HL-60/S4 (cell line): ENCODE data around the gene SOCS4.
"Not testable (repeated sequence)": the region's sequence is repeated elsewhere in the genome, so short reads cannot be mapped to it uniquely, and the experiment has no call there.

ENCODE experiments used
- in situ Hi-C: fragments of 300-500 bp; cut with MboI; formaldehyde crosslinking; loops from 2 replicates; pipeline ENCODE4 v1.14.3; 2022; ENCODE audit warnings: low sequenced_read_pairs

SOCS4 gene

GRCh38 chr14:55026793-55027561 is at the start of gene SOCS4, which contains the start of gene WDHD1:
TSS of gene SOCS4 (plus strand) at chr14:55027236. CDS start at chr14:55043042, 15,806 bp downstream.
TSS of gene WDHD1 (minus strand) at chr14:55027099. CDS start at chr14:55026787, 312 bp downstream.
- in situ Hi-C loops = no loop called here

DNA sequence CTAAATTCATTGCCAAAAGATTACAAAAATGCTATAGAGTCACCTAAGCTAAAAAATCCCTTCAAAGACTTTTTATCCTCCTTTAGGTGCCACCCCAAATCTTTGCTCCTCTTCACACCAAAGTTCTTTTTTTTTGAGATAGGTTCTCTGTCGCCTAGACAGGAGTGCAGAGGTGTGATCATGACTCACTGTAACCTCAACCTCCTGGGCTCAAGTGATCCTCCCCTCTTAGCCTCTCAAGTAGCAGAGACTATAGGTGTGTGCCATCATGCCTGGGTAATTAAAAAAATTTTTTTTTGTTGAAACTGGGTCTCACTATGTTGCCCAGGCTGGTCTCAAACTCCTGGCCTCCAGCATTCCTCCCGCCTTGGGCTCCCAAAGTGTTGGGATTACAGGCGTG is 48.0 kb upstream of the SOCS4 start:
- in situ Hi-C loops = no loop called here

GRCh38 chr14:54981698-54982097 is 45.3 kb upstream of the SOCS4 start:
- in situ Hi-C loops = no loop called here

DNA sequence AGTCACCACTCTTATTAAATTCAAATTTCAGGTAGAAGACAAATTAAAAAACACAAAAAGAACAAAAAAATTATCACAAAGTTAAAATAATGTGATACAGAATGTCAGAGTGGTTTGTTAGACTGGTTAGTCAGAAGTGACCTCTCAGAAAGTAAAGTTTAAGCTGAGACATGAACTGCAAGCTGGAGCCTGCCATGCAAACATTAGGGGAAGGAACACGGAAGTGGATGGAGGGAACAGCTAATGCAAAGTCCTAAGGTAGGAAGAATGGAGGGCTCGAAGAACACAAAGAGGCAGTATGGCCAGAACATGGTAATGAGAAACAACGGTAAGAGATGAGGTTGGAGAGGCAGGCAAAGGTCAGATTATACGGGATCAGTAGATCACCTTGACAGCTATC is 41.9 kb upstream of the SOCS4 start:
- in situ Hi-C loops = no loop called here

- in situ Hi-C loops = no loop called here
These were observed 26.7 kb upstream of the SOCS4 start for GRCh38 chr14:55000381-55000780.

DNA sequence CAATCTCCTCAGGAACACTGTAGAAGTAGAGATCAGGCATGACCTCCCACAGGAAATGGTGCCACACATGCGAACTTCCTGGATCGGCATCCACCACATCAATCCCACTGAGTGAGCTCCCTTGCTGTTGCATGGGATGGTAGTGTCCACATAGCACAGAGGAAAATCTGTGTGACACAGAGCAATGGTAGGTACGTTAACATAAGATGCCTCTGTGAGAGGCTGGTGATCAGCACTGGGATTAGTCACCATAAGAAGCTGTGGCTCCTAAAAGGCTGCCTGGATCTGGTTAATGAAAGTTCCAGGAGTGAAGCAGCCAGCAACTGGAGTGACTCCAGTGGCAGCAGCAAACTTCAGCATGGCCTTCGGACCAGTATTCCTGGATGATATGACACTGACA is 22.0 kb upstream of the SOCS4 start:
- in situ Hi-C loops = no loop called here

GRCh38 chr14:55015006-55015405 is 12.0 kb upstream of the SOCS4 start:
- in situ Hi-C loops = no loop called here

- in situ Hi-C loops = no loop called here
These were observed 7.0 kb upstream of the SOCS4 start for GRCh38 chr14:55019968-55020554.

GRCh38 chr14:55024365-55024764 is 2.7 kb upstream of the SOCS4 start:
- in situ Hi-C loops = not testable (repeated sequence)

GRCh38 chr14:55025948-55026347 is 1.1 kb upstream of the SOCS4 start:
- in situ Hi-C loops = no loop called here

DNA sequence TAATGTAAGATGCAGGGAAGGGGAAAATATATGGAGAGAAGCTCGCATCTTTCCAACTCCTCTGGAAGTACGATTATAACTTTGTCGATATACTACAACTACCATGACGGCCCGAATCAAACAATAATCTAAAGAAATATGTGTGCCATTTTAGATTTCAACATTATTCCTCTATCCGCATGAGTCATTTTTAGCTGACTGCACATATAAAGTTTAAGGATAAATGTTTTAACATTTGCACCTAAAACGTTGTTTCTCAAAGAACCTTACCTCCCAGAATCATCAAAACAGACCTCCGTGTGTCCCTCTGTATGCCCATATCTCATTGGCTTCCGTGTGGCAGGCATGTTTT is 619 bp upstream of the SOCS4 start:
- in situ Hi-C loops = no loop called here

DNA sequence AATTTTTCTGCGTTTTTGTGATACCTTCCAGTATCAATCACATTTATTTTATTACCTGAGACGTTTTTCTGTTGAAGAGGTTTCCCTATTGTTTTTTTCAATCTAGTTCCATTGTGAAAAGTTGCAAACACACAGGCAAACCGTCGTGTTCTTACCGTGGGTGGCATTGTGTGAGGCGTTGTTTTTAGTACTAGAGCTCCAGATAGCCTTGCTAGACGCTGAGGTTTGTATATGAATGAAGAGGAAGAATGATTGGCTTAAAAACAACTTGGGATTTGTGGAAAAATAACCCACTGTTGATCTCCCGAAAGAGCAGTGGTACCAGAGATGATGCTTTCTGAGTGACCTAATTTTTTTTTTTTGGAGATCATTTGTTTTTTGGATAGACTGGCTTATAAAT is 1.0 kb downstream of the SOCS4 start:
- in situ Hi-C loops = no loop called here

DNA sequence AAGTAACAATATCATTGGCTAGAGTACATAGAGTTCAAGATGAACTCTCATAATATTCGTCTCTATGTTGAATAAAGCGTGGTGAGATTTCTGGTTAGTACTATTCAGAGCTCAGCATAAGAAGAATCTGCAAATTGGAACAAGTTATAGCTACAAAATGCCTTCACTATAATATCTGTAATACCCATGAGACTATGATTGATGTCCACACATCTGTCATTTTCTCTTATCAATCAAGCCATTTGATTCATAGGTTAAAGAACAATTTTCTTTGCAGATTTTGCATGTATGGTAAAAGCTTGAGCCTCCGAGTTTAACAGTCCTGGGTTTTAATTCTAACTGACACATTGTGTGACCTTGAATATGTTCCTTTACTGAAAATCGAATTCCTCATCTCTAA is 1.4 kb downstream of the SOCS4 start:
- in situ Hi-C loops = no loop called here

DNA sequence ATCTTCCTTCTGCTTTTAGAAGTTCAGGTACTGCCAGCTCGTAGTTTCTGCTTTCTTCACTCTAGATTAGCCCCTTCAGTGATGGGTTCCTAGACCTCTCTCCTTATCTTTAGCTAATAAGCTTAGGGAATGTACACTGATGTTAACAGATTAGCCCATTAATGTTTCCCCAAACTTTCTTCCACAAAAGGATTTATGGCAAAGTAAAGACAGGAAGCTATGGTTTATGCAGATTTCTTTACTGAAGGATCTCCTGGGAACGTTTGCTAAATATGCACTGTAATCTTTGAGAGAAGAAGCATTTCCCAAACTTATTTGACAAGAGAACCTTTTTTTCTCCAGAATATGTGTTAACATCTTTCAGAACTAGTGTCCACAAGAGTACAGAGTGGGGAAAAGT is 4.2 kb downstream of the SOCS4 start:
- in situ Hi-C loops = no loop called here

- in situ Hi-C loops = not testable (repeated sequence)
These were observed 11.0 kb downstream of the SOCS4 start for GRCh38 chr14:55037995-55038394.

DNA sequence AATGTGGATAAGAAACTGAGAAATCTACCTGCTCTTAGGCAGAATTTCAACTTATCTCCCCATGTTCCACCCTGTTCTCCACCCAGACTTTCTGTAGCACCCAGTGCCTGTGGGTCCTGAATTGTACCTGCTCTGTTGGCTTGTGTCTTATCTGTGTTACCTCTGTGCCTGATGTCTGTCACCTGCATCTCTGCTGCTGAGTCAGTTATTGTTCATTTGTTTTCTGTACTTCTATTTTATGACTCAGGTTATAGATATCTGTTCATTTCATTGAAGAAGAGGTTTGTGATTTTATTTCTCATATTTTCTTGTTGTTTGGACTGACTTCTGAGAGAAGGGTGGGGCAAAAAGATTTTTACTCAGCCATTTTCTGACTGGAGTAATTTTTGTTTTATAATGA is 11.7 kb downstream of the SOCS4 start:
- in situ Hi-C loops = no loop called here

DNA sequence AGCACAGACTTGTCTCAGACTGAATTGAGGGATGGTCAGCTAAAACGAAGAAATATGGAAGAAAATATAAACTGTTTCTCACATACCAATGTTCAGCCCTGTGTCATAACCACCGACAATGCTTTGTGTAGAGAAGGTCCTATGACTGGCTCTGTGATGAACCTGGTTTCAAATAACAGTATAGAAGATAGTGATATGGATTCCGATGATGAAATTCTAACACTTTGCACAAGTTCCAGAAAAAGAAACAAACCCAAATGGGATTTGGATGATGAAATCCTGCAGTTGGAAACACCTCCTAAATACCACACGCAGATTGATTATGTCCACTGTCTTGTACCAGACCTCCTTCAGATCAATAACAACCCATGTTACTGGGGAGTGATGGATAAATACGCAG is 16.5 kb downstream of the SOCS4 start:
- in situ Hi-C loops = no loop called here

- in situ Hi-C loops = no loop called here
These were observed 18.1 kb downstream of the SOCS4 start for GRCh38 chr14:55045087-55045486.

DNA sequence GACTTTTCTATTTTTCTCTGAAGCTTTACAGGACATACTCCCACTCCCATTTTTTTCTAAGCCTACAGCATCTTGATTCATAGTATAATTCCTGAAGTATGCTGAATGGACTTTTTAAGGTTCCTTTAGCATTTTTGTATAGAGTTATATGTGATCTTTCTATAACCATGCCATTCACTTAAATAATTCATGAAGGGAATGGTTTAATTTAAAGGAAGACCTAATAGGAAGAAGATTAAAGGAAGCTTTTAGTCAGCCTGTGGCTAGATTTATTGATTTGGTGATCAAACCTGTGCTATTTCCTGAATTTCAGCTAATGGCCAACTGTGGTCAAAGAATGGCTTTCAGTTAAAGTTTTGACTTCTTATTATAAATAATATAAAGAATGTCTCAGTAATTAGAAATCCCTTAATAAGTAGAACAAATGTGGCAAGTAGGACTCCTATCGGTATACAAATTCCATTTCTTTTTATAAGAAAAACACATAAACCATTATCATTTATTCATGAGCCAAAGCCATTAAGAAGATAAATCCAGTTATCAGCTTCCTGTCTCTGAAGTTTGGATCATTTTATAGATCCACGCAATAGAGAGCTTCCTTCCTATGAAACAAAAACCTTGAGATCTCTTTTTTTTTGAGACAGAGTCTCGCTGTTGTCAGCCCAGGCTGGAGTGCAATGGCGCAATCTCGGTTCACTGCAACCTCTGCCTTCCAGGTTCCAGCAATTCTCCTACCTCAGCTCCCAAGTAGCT is 20.4 kb downstream of the SOCS4 start:
- in situ Hi-C loops = no loop called here

DNA sequence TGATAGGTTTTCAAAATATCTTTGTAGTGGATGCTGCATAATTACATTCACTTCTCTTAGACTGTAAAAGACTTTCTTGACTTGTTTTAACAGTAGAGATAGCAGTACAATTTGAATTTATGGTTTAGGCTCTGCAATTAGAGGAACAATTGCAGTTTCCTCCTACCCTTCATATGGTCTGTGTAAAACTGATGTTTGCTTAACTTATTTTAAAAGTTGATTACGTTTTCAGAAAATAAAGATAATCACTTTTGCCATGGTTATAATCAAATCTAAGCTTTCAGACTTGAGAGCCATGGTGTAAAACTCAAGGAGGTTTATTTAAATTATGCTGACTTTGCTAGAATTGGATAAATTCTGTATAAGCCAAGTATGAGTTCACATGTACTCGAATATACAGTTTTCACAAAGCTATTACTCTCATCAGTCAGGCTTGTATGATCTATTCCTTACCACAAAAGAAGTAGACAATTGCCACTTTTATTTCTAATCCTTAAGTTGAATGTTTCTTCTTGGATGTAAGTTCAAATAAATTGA is 21.9 kb downstream of the SOCS4 start:
- in situ Hi-C loops = no loop called here

DNA sequence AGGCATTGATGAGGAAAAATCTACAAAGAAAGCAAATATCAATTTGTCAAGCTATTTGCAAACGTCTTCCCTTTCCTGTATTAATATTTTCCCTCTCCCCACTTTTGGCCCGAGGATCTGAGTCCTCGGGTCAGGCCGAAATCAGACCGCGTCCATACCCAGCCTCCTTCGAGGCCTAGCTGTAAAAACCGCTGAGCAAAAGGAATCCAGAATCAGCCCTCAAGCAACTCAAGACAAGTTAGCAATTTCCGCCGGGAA is 24.1 kb downstream of the SOCS4 start:
- in situ Hi-C loops = no loop called here
